ENCODE measurements around the gene IQSEC2.

GRCh38 chrX:53279296-53280237 lies 1.8 kb downstream of the IQSEC2 start:
- TF ChIP-seq, protein P1, sequence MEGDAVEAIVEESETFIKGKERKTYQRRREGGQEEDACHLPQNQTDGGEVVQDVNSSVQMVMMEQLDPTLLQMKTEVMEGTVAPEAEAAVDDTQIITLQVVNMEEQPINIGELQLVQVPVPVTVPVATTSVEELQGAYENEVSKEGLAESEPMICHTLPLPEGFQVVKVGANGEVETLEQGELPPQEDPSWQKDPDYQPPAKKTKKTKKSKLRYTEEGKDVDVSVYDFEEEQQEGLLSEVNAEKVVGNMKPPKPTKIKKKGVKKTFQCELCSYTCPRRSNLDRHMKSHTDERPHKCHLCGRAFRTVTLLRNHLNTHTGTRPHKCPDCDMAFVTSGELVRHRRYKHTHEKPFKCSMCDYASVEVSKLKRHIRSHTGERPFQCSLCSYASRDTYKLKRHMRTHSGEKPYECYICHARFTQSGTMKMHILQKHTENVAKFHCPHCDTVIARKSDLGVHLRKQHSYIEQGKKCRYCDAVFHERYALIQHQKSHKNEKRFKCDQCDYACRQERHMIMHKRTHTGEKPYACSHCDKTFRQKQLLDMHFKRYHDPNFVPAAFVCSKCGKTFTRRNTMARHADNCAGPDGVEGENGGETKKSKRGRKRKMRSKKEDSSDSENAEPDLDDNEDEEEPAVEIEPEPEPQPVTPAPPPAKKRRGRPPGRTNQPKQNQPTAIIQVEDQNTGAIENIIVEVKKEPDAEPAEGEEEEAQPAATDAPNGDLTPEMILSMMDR (IDR thresholded peaks at IDR 0.05), result no peak
- no peak for TF ChIP-seq POLR2A (IDR thresholded peaks at IDR 0.05)

Measured in heart left ventricle (tissue), 13 donors.